ENCODE data around the gene KRT35. TPM values are rescaled to one million over a fixed set of nuclear protein-coding genes. Genes with fewer than 3 reads are reported as not detected.

Gene KRT35
- total RNA-seq, 1 experiment from 2014 or later: not detected

DNA sequence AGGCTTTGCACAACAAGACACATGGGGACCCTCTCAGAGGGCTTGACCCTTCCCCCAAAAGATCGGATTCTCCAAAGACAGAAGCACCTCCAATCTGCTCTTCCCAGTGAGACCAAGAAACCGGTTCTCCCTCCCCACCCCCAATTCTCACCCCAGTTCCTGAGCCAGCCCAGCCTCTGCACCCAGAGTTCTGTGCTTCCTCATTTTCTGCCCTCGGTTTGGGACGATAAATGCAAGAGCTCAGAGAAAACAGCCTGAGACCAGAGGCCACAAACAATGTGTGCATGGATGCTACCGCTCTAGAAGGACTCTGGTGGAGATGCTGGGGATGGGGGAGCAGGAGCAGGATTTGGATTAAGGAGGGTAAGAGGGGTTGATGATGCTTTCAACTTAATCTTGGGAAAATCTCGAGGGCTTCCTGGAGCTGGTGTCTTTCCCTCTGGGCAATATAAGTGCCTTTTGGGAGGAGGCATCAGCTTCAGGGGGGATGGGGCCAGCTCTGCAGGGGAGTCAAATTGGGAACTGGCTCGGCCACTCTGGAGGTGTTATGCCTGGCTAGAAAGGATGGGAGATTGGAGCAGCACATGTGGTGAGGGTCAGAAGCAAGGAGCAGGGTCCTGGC is 31.7 kb upstream of the KRT35 start:
- DNase-seq (ENCODE audit: extremely low read depth, low read depth): no peak

DNA sequence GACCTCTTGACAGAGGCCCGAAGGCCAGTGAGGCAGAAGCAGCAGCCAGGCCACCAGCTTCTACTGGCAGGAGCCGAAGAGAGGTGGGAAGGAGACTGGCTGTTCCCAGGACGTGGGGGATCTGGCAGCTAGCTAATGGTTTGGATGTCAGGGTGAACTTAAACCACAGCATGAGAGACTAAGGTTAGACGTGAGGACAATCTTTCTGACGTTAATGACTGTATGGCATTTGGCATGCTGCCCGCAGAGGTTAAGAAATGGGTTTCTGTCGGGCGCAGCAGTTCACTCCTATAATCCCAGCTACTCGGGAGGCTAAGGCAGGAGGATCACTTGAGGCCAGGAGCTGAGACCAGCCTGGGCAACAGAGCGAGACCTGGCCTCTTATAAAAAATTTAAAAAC is 30.8 kb upstream of the KRT35 start:
- no peak for DNase-seq (ENCODE audit: extremely low read depth, low read depth)

GRCh38 chr17:41511116-41511515 is 30.2 kb upstream of the KRT35 start:
- DNase-seq (ENCODE audit: extremely low read depth, low read depth): no peak

GRCh38 chr17:41510251-41511065 is 29.5 kb upstream of the KRT35 start:
- DNase-seq (ENCODE audit: extremely low read depth, low read depth): no peak

DNA sequence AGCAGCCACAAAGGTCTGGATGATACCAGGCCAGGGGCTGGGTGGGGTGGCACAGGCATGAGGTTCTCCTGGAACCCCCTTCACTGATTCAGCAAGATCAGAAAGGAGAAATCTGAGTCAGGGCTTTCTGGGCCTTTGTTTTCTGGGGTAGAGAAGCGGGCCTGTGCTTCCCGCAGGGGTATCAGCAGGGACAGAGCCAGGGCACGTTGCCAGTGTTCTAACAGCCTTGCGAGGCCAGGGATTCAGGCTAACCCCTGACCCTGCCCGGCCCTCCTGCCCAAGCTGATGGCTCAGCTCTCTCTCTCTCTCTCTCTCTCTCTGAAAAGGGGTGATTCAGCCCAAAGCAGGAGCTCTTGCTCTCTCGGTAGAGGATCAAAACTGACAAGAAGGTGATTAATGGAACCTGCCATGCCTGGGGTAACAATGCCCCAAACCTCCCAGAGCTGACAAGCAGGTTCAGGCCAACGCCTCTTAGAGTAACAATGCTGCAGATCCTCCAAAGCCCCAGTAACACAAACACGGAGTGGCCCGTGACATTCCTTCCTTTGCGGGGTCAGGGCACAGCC is 26.4 kb upstream of the KRT35 start:
- no peak for DNase-seq (ENCODE audit: extremely low read depth, low read depth)

DNA sequence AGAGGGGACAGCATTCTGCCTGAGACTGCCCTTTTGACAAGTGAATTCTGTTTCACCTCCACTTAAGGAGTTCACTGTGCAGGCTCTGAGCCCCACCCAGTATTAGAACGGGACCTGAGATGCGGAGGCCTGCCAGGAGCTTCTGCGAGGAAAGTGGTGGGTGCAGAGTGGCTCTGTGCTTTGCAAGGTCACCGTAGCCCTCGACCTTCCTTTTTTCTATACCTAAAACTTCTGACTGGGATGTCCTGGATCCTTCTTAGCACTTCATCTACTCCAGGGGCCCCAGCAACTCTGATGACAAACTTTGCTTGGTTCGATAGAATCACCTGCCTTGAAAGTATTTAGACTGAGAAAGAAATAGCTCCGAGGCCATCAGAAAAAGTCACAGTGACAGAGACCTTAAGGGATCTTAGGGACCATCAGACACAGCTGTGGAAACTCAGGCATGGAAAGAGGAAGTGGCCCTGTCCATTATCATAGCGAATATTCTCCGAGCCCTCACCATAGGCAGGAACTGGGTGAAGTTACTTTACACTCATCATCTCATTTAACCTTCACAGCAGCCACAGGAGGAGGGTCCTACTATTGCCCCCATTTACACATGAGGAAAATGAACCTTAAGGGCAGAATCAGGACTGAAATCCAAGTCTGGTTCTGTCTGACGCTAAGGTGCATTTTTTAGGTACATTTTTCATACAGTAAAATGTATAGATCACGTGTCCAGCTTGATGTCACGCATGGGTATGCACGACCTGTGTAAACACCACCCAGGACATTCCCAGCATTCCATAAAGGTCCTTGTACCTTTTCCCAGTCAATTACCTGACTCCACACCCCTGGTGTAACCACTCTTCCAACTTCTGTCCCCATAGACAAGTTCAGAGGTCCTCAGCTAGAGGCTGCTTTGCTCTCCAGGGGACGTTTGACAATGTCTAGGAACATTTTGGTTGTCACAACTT is 25.1 kb upstream of the KRT35 start:
- no peak for DNase-seq (ENCODE audit: extremely low read depth, low read depth)

GRCh38 chr17:41505007-41505808 is 24.3 kb upstream of the KRT35 start, which contains the start of gene KRT13:
Gene KRT13, minus strand, starts transcription at chr17:41505612. Its CDS starts 62 bp downstream, at chr17:41505550.
- DNase-seq (ENCODE audit: extremely low read depth, low read depth): no peak

GRCh38 chr17:41504246-41504977 is 23.5 kb upstream of the KRT35 start:
- no peak for DNase-seq (ENCODE audit: extremely low read depth, low read depth)

- DNase-seq (ENCODE audit: extremely low read depth, low read depth): no peak
These were observed 22.3 kb upstream of the KRT35 start for GRCh38 chr17:41503202-41503601.

DNA sequence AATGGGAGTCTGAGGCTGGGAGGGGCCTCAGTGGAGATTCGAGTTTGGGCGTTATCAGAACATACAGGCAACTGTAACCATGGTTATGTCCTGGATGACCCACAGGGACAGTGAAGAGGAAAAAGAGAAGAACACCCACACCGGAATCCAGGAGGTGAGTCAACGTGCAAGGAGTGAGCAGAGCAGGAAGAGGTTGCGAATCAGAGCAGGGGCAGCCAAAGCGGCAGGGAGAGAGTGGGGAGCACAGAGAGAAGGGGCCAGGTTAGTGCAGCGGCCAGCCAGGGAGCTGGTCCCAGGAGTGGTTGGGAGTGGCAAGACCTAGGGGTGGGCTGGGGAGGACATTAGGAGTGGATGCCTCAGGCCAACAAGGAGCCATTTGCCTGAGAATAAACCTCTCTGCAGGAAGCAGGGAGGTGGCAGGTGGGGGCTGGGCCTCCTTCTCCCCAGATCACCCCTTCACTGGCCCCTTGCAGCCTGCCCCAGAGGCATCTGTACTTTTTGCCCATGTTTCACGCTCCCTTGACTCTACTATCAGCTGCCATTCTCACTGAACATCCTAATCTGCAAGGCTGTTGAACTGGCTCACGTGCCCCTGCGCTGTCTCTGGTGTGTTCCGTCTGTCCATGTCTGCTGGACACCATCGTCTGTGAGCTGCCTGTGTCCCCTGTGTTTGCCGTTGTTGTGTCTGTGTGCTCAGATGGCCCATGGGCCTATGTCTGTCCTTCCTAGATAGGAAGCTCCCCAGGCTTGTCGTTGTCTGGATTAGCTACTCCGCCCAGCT is 19.4 kb upstream of the KRT35 start:
- no peak for DNase-seq (ENCODE audit: extremely low read depth, low read depth)

DNA sequence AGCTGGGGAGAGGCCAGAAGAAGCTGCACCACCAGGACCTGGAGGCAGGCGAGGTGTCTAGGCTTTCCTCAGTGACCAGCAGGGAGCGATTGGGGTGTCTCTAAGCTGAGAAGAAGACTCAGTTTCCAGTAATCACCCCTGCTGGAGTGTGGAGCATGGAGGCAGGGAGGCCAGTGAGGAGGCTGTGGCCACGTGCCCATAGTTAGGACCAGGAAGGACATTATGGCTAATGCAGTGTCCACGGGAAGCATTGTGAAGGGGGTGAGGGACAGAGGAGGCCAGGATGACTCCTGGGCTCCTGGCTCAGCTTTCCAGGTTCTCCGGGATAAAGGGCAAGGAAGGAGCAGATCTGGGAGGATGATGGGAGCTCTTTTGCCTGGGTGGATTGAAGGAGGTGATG is 18.8 kb upstream of the KRT35 start:
- DNase-seq (ENCODE audit: extremely low read depth, low read depth): no peak

- no peak for DNase-seq (ENCODE audit: extremely low read depth, low read depth)
These were observed 17.3 kb upstream of the KRT35 start for GRCh38 chr17:41498276-41498675.

DNA sequence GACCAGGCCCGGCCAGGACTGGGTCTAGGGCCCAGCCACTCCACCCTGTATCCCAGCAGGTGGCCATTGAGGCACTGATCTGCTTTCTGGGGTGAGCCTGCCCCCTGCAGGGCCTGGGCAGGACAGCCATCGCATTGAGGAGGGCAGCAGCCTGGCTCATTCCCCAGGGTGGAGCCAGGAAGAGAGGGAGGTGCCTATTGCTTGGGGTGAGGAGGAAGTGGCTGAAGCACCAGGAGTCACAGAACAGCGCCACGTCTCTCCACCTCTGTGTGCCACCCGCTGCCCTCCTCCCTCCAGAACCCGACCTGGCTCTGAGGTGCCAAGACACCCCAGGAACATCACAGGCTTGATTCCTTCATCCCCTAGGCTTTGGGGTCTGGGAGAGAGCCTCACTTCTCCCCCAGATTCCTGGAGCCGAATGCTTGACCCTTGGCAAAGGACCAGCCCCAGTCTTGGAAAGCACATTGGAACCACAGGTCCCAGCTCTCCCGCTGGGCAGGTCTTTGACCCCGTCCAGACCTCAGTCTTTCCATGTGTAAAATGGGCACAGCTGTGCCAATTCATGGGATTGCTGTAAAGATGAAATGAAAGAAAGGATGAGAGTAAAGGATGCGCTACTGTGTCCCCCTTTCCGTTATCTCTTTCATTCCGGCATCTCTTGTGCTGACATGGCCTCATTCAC is 16.0 kb upstream of the KRT35 start:
- DNase-seq (ENCODE audit: extremely low read depth, low read depth): peak; percentile 85

DNA sequence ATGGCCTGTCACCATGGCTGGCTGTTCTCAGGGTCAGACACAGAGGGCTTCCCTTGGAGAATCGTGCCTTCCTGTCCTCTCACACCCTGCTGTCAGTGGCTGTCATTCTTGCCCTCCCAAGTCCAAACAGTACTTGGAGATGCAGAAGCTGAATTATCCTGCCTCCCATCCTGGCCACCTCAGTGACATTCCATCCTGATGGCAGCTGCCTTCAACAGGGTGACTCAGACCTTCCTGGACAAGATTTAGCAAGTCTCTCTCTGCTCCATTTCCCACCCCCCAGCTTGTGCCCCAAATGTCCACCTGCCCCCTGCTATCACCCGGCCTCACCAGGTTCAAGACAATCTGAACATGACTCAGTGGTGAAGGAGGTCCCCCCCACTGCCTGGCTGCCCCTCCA is 13.6 kb upstream of the KRT35 start:
- DNase-seq (ENCODE audit: extremely low read depth, low read depth): no peak

- no peak for DNase-seq (ENCODE audit: extremely low read depth, low read depth)
These were observed 11.8 kb upstream of the KRT35 start for GRCh38 chr17:41492771-41493170.

GRCh38 chr17:41492351-41492750 is 11.4 kb upstream of the KRT35 start:
- DNase-seq (ENCODE audit: extremely low read depth, low read depth): no peak

- no peak for DNase-seq (ENCODE audit: extremely low read depth, low read depth)
These were observed 10.5 kb upstream of the KRT35 start for GRCh38 chr17:41491476-41491875.
